Measurements from ENCODE around the gene NDUFAF2. TPM values are rescaled to one million over a fixed set of nuclear protein-coding genes. Genes with fewer than 3 reads are reported as not detected.

Gene NDUFAF2
- total and polyA plus RNA-seq, 2 of the 13 experiments (the other 11 are each of a cell fraction or from before 2014, with no cell fraction given): 34.0 to 78.4 TPM

- BruUV-seq (replicated peaks): no TSS peak
- Histone ChIP-seq H4K20me1 (ENCODE audit: insufficient read depth, low read length) (no peaks in the 10 kb centered on the region), H3K9me3 (ENCODE audit: low read length) (no peaks in the 10 kb centered on the region), H3K27me3 (ENCODE audit: control insufficient read depth in 1 of 2, insufficient read depth in 2 of 2, low read length in 2 of 2) (no peaks in the 10 kb centered on the region), H3K4me1 (ENCODE audit: insufficient read depth, low read length) (no peaks in the 10 kb centered on the region), H3K79me2 (ENCODE audit: insufficient read depth, low read length) (no peaks in the 10 kb centered on the region), H3K36me3 (replicated peaks in 1 of 2; ENCODE audit: control insufficient read depth in 1 of 2, insufficient read depth in 2 of 2, low read length in 2 of 2) (no peaks in the 10 kb centered on the region), H3K4me2 (ENCODE audit: low read depth, low read length) (no peak overlapping the region), H3K9ac (ENCODE audit: insufficient read depth, low read depth, low read length) (no peak overlapping the region), H2AFZ (ENCODE audit: low read length) (no peak overlapping the region), H3K4me3 (replicated peaks in 1 of 3; ENCODE audit: insufficient read depth in 1 of 3, low read depth in 2 of 3, low read length in 3 of 3) (no peak overlapping the region), H3K27ac (ENCODE audit: extremely low read length, insufficient read depth, low read length) (no peak overlapping the region)
- ATAC-seq (no peak), FAIRE-seq (no peak), DNase-seq (ENCODE audit: low spot score) (no peak)
- intact Hi-C loops (cut with micrococcal nuclease; ENCODE audit: unreplicated experiment): loop anchor here (5.0 kb wide), 1 partner anchor 761 kb away; no protein-coding TSS in a partner anchor
- ChIA-PET POLR2A (no interaction called here), CTCF (ENCODE audit: low intra/inter-chr PET ratio, low total read pairs) (no interaction called here)
- in situ Hi-C loops (cut with HindIII; ENCODE audit: extremely low pct_ligation_motif_present, low pct_unique_long_range_greater_than_20kb): no loop called here
- TF ChIP-seq TRIM24 (CRISPR knock-in tag; IDR thresholded peaks at IDR 0.05) (no peak), MXD1 (CRISPR knock-in tag; IDR thresholded peaks at IDR 0.05) (no peak), U2AF1 (optimal IDR thresholded peaks at IDR 0.05; ENCODE audit: low read depth, low read length) (no peak), HOXA3 (CRISPR knock-in tag; IDR thresholded peaks at IDR 0.05) (no peak), U2AF2 (IDR thresholded peaks at IDR 0.05; ENCODE audit: low read depth, low read length) (no peak), MAFK (conservative IDR thresholded peaks at IDR 0.05 in 1 of 2, IDR thresholded peaks at IDR 0.05 in 1 of 2; ENCODE audit: low read length in 2 of 2) (peak; percentile 94 to 98), MAX (IDR thresholded peaks at IDR 0.05) (no peak), ZBTB26 (CRISPR knock-in tag; IDR thresholded peaks at IDR 0.05; ENCODE audit: borderline replicate concordance) (no peak), MAFF (IDR thresholded peaks at IDR 0.05; ENCODE audit: low read depth, low read length) (peak; percentile 96), ZC3H4 (CRISPR knock-in tag; IDR thresholded peaks at IDR 0.05; ENCODE audit: borderline replicate concordance) (no peak), SAP130 (CRISPR knock-in tag; IDR thresholded peaks at IDR 0.05; ENCODE audit: low read depth) (no peak), ETV6 (CRISPR knock-in tag; conservative IDR thresholded peaks at IDR 0.05) (no peak), MTF1 (CRISPR knock-in tag; IDR thresholded peaks at IDR 0.05) (no peak), ZNF557 (CRISPR knock-in tag; IDR thresholded peaks at IDR 0.05) (no peak), TSC22D2 (CRISPR knock-in tag; IDR thresholded peaks at IDR 0.05; ENCODE audit: borderline replicate concordance) (no peak)
- TF ChIP-seq, protein P1, sequence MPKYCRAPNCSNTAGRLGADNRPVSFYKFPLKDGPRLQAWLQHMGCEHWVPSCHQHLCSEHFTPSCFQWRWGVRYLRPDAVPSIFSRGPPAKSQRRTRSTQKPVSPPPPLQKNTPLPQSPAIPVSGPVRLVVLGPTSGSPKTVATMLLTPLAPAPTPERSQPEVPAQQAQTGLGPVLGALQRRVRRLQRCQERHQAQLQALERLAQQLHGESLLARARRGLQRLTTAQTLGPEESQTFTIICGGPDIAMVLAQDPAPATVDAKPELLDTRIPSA (CRISPR knock-in tag; IDR thresholded peaks at IDR 0.05; ENCODE audit: borderline replicate concordance): no peak
- TF ChIP-seq, protein P2, sequence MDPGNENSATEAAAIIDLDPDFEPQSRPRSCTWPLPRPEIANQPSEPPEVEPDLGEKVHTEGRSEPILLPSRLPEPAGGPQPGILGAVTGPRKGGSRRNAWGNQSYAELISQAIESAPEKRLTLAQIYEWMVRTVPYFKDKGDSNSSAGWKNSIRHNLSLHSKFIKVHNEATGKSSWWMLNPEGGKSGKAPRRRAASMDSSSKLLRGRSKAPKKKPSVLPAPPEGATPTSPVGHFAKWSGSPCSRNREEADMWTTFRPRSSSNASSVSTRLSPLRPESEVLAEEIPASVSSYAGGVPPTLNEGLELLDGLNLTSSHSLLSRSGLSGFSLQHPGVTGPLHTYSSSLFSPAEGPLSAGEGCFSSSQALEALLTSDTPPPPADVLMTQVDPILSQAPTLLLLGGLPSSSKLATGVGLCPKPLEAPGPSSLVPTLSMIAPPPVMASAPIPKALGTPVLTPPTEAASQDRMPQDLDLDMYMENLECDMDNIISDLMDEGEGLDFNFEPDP (CRISPR knock-in tag; conservative IDR thresholded peaks at IDR 0.05): no peak
- 100% methylated on average over 1 of the region's 1 CpG for WGBS (ENCODE audit: low lambda C conversion rate)
Observed at GRCh38 chr5:61171479-61171878, 226.5 kb downstream of the NDUFAF2 start.
